Stimulated activated CD4-positive, alpha-beta T cell treated with anti-CD3 and anti-CD28 coated beads, Interleukin-12 subunit alpha, Interleukin-12 subunit beta, amount 100 ng/mL, for 24 hours (primary cell): ENCODE data around the gene LONP2.
"Not testable (repeated sequence)": the region's sequence is repeated elsewhere in the genome, so short reads cannot be mapped to it uniquely, and the experiment has no call there.

Source experiments
- DNase-seq, 2 experiments: peaks; one replicate each; pipeline ENCODE4 v3.0.0-alpha.2; 2020; ENCODE audit warnings: low read depth in 2 of 2

Gene LONP2

DNA sequence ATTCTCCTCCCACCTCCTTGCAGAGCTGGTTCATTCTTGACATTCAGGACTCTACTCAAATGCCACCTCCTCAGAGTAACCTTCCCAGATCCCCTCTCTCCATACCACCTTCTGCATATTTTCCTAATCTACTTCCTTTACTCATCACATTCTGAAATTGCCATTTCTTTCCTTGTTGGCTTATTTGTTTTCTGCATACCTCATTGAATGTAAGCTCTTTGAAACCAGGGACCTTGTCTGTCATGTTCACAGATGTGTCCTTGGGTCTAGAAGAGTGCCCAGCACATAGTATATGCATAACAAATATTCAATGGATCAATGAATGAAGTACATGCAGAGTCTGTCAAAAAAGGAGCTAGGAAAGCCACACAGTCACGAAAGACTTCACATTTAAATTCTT is 7.8 kb upstream of the LONP2 start:
- no peak for DNase-seq

DNA sequence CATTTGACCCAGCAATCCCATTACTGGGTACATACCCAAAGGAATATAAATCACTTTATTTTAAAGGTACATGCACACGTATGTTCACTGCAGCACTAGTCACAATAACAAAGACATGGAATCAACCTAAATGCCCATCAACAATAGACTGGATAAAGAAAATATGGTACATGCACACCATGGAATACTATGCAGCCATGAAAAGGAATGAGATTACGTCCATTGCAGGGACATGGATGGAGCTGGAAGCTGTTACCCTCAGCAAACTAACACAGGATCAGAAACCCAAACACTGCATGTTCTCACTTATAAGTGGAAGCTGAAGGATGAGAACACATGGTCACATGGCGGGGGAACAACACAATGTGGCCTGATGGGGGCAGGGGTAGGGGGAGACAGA is 4.0 kb upstream of the LONP2 start:
- DNase-seq: not testable (repeated sequence)

DNA sequence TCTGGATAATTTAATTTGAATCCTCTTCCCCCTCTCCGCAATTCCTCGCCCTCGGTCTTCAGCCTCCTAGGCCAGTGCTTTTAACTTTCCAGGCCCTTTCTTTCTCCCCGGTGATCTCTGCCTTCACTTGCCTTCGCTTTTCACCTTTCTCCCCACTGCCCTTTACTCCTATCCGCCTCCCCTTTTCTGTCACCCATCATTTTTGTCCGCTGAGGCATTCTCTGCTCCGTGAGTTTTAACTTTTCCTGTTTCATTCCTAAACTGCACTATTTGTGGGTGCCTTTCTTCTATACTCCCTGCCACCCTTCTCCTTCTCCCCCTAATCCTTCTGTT is 729 bp downstream of the LONP2 start:
- DNase-seq: no peak

DNA sequence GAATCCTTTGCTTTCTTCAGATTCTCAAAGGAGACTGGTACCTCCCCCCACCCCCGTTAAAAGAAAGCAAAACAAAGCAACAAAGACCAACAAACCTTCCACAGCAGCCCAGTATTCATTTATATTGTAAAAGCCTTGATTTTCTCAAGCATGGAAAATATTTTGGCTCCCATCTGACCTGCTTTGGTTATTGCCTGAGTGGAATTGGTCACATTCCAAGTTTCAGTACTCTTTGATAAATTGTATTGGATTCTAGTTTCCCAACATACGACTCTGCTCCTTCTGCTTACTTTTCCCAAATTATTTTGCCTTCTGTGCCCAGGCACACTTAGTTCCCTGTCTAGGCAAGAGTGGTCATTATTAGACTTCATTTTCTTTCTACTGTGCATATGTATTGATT is 2.0 kb downstream of the LONP2 start:
- no peak for DNase-seq

DNA sequence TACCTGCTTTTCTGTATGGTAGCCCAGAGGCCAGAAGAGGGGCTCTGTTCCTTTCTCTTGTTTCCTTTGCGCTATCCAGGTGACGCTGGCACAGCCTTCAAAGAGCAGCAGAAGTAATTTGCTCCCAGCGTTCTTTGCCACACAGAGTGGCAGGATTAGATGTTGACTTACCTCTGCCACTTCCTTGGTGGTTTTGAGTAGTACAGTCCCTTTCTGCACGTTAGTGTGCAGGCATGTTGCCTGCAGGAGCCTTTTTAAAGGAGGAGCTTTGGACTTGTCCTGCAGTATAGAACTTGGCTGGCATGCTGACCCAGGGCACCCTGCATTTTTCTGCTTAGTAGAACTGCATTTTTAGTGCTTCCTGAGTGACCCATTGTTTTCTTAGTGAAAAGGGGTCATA is 3.2 kb downstream of the LONP2 start, which contains the start of gene ABCC11:
Gene ABCC11 (minus strand): TSS at position 229 of the 400 bp plus-strand sequence. CDS start 15,618 bp downstream, outside the sequence.
- DNase-seq: no peak

DNA sequence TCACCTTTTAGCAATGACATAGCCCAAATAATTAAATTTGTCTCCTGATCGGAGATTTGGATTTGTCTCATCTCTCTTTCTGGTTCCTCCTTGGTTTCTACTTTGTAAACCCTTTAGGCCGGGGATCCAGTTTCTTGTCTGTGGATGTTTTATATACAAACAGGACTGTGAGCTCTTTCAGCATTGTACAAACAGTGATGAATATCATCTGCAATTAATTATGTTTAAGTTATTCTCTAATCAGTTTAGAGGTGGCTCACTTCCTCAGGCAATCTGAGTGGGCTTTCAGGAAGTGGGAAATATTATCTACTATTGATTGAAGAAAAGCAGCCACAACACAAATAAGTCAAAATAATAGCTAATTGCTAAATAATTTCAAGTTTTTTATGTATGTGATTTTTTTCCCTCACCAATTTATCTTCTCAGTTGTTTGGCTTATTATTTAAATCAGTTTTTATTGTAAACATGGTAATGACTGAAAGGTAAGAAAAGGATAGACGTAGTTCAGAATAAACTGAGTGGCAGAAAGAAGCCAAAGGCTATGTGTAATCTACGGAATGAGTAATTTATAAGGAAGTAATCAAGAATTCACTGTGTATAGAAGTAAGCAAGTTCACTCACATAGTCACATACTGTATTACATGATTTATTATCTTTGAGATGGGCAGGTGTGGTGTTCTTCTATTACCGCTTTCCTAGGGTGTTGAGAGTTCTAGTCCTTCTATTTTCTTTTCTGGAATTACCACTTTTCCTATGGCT is 6.6 kb downstream of the LONP2 start:
- DNase-seq: no peak

DNA sequence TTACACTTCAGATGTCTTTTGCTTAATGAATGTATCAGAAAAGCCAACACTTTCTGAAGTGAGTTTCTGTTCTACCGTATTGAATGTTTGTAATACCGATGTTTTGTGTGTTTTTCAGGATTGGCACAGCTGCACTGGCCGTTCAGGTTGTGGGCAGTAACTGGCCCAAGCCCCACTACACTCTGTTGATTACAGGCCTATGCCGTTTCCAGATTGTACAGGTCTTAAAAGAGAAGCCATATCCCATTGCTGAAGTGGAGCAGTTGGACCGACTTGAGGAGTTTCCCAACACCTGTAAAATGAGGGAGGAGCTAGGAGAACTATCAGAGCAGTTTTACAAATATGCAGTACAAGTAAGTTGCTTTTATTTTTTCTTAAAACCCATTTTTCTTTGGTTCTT is 7.9 kb downstream of the LONP2 start:
- no peak for DNase-seq

DNA sequence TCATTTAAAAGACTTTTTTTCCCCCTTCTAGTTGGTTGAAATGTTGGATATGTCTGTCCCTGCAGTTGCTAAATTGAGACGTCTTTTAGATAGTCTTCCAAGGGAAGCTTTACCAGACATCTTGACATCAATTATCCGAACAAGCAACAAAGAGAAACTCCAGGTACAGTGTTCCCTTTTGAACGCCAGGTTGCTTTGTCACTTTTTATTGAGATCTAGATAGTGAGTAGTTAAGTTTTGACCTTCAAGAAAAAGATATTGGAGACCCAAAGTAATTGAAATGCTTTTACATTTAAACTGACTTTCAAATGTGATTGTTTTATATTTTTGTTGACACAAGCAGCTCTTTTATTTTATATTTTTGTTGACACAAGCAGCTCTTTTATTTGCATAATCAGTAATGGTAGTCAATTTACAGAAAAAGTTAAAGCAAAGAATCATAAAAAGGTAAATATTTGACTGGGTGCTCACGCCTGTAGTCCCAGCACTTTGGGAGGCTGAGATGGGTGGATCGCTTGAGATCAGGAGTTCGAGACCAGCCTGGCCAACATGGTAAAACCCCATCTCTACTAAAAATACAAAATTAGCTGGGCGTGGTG is 12.6 kb downstream of the LONP2 start:
- no peak for DNase-seq

DNA sequence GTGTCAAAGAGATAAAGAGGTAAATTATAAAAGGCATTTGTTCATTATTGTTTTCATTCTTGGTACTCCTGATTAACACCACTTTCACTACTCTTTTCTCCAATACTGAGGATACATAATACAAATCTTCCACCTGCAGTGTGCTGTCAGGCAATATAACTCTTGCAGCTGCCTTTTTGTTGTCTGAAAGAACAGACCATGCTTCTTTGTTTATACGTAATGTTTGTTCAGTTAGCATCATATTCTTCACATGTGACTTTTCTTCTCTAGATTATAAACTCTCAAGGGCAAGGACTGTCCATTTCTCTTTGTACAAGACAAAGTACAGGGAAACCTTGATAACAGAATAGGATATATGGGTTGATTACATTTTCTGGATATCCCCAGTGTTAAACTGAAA is 17.5 kb downstream of the LONP2 start:
- no peak for DNase-seq

DNA sequence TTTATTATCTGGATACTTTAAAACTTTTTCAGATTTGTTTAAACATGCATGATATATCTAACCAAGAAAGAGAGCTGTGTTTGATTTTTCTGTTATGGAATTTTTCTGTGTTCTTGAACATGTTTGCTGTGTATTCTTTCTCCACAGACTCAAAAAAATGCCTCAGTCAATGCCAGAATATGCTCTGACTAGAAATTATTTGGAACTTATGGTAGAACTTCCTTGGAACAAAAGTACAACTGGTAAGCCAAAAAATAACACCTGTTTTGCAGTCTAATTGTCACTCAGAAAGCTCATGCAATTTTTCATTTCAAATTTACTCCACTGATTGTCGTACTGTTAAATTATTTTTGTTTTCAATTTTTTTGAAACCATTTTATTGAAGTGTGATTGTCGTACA is 18.5 kb downstream of the LONP2 start:
- DNase-seq: no peak

DNA sequence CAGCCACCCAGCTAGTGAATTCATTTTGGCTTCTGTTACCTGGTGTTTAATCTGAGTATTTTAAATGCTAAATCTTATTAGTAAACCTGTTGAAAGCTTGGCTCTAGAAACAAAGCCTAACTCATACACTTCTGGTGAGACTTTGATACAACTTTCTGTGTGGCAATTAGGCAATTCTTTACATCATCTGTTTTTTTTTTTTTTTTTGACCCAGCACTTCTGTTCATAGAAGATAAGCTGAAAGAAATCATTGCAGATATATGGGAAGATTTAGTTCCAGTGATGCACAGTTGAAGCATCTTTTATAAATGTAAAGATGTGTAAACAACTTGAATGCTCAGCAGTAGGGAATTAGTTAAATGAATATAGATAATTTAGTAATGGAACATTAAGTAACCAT is 24.9 kb downstream of the LONP2 start:
- DNase-seq: no peak

DNA sequence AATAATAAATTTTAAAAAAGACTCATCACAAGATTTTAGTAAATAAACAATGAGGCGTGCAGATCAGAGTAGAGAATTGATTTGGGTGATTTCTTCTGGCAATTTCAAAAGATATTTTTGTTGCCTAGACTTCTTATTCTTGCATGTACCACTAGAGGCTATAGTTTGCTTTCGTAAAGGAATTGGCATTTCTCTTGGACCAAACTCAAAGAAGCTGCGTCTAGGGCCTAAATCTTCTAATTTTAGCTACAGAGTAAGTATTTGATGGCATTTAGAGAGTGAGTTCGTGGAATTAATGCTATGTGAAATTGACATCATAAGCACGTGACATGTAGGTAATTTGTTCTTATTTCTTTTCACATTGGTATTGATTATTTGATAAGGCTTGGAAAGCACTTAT is 27.6 kb downstream of the LONP2 start:
- DNase-seq: no peak

DNA sequence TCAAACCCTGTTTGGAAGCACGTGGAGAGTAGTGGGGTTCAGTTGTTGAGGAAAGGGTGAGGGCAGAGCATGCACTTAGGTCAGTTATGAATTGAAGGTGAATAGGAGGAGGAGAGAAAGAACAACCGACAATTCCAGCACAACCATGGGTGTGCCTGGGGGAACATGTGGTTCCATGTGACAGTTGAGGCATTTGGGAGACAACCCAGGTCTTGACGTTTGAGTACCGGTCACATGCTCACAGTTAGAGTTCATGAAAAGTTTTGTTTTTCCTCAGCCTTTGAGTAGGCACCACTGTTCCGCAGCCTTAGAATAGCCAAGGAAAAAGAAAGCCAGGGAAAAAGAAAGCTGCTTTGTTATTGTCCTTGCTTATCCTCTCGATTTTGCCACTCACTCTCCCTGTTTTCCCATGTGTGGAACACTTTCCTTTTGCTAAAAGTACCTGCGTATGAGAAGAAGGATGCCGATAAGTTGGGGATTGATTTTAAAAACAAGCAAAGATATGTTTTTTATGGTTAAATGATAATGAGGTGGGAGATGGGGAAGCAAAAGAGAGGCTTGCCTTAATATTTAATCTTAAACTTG is 28.8 kb downstream of the LONP2 start:
- no peak for DNase-seq

DNA sequence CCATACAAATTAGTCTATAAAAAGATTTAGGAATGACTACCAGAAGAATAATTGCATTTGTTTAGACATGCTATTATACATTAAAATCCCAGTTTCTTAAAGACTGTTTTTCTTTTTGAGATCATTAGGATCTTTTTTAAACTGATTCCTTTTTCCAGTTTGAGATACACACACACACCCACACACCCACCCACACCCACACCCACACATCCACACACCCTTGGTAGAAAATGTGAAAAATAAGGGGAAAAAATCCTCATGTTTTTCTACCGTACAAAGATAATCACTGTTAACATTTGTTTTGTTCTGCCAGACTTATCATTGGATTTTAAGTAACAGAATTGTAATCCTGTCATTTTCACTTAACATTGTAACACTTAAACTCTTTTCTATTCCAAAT is 30.4 kb downstream of the LONP2 start:
- DNase-seq: no peak

DNA sequence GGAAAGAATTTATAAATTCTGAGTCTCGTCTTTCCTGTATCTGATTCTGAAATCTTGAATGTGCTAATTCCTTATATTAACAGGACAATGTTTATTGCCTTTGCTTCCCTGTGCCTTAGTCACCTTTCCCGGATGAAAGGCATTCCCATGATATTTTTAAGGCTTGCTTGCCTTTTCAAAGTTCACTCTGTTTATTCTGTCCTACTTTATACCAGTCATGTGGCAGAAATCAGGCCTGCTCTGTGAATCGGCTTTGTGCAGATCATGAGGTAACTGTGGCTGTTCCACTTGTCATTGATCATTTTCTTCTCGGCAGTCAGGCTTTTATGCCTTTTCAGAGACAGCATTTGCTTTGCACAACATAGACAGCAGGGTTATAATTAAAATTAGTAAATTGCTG is 32.0 kb downstream of the LONP2 start:
- no peak for DNase-seq

DNA sequence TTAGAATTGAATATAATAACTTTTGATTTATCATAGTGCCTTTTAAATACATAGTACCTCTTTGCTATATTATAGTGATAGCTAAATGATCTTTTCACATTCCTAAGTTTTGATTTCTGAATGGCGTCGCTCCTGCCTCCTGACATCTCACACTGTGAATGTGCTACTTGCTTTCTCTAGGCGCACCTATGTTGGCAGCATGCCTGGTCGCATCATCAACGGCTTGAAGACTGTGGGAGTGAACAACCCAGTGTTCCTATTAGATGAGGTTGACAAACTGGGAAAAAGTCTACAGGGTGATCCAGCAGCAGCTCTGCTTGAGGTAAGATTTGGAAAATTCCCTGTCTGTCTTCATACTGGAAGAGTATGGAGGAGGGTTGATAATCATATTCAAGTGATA is 33.1 kb downstream of the LONP2 start:
- no peak for DNase-seq

DNA sequence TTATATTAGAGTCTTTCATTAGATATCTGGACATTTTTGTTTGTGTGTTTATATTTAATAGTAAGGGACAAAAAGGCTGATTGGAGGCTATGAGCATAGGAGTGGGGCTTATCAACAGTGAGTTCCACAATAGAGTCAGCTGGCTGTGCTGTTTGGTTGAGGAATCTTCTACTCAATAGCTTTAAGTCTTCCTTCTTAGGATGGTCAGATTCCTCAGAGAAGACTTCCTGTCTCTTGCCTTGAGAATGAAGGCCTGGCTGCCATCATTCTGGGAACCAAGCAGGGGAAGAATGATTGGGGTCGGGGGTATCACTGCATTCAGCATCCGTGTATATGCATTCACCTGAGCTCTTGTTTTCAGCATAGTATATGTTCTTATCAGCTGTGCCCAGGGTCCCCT is 35.1 kb downstream of the LONP2 start:
- DNase-seq: no peak

DNA sequence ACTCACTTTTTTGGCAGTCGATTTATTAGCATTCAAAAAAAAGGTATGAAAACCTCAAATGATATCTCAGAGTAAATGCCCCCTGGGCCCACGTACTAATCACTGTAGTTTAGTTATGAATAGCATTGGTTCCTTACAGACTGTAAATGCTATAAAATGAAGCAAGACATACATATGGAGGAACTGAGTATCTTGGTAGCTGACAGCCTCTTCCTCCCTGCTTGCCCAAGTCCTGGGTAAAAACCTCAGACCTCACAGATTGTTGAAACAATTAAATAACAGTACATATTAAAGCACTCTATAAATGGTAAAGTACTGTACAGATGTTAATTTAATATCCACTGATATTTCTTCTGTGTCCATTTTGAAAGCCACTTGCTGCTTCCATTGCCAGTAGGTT is 36.4 kb downstream of the LONP2 start:
- no peak for DNase-seq

DNA sequence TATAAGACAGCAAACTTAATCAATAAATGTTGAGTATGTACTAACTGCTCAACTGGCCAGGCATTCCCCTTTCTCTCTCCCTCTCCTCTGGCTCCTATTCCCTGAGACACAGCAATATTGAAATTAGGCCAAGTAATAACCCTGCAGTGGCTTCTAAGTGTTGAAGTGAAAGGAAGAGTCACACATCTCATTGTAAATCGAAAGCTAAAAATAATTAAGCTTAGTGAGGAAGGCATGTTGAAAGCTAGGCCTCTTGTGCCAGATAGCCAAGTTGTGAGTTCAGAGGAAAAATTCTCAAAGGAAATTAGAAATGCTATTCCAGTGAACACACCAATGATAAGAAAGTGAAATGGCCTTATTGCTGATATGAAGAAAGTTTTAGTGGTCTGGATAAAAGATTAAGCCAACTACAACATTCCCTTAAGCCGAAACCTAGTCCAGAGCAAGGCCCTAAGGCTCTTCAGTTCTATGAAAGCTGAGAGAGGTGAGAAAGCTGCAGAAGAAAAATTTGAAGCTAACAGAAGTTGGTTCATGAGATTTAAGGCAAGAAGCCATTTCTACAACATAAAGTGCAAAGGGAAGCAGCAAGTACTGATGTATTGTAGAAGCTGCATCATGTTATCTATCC is 38.6 kb downstream of the LONP2 start:
- no peak for DNase-seq

DNA sequence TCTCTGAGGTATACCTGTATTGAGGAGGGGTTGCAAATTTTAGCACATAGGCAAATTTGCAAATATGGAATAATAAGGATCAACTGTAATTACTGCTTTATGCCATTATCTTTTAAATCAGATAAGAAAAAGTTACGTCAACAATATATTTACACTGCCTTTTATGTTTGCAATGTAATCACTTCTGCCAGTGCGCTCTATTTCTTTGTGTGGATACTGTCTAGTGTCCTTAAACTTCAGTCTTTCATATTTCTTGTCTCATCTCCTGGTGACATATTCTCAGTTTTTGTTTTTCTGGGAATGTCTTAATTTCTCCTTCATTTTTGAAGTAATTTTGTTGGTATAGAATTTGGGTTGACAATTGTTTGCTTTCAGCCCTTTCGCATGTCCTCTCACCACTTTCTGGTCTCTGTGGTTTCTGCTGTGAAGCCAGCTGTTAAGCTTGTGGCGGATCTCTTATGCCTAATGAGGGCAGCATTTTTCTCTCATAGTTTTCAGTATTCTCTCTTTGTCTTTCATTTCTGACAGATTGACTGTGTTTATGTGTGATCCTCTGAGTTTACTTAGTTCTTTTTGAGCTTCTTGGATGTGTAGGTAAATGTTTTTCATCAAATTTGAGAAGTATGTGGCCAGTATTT is 40.8 kb downstream of the LONP2 start:
- no peak for DNase-seq

DNA sequence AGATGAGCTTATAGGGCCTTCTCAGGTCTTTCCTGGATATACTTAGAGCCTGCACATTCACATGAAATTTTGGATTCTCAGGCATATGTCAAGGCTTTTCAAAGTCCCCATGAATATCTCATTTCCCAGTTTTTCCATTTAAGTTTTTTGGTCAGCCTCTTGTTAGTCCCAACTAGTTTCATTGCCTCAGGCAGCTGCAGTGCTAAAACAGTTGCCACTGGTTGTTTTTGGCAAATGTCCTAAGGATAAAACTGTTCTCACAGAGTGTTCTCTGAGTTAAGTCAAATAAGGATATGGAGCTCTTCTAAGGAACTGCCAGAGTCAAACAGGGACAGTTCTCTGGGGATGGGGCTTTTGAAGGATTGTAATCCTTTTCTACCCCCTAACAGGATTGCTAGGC is 43.1 kb downstream of the LONP2 start:
- DNase-seq: no peak

DNA sequence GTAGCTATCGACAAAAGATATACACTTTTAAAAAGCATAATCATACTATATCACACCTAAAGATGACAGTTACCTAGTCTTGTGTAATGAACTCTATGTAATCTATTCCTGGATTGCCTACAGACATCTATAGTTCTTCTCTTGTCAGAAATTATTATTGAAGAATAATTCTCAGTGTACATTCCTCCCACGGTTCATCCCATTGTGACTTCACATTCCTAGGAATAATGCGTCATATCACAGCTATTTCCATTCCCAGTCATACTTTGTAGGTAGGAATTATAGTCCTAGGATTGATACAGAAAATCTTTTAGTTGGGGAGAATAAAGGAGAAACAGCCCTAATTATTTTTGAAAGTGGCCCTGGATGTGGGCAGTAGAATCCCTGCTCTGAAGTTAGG is 47.2 kb downstream of the LONP2 start:
- DNase-seq: no peak

DNA sequence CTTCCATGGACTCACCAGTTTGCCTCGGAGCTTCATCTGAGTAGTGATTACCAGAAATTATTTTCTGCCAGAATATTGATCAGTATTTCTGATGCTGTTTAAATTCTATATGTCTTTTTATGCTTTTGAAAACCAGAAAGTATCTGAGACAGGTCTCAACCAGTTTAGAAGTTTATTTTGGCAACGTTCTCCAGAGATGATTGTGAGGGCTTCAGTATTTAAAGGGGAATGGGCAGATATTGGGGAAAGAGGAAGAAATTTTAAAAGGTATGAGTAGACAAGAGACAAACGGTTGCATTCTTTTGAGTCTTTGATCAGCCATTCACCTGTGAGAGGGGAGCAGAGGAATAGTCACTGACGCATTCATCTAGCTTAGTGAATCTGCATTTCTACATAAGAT is 47.7 kb downstream of the LONP2 start:
- DNase-seq: no peak
